ENCODE data around the gene BRCC3. TPM values are rescaled to one million over a fixed set of nuclear protein-coding genes. Genes with fewer than 3 reads are reported as not detected.
A peak's percentile ranks its signal among the peaks of the same experiment; 100 is the strongest.
"Not testable (repeated sequence)": the region's sequence is repeated elsewhere in the genome, so short reads cannot be mapped to it uniquely, and the experiment has no call there.

BRCC3 gene
- total RNA-seq, 3 donors from 2014 or later (not counting 1 experiment from before 2014, with no cell fraction given) = 15.0 to 20.8 (median 17.9) TPM

- intact Hi-C loops (cut with micrococcal nuclease) = no loop called here
- Histone ChIP-seq H3K4me3 (ENCODE audit: low read length) (no peak overlapping the region), H3K27ac (ENCODE audit: low read length) (no peak overlapping the region), H3K27me3 (ENCODE audit: control insufficient read depth, insufficient read depth, low read length) (no peaks in the 10 kb centered on the region), H3K36me3 (ENCODE audit: control insufficient read depth, insufficient read depth, low read length) (no peaks in the 10 kb centered on the region), H3K9me3 (ENCODE audit: control insufficient read depth, insufficient read depth, low read length) (no peaks in the 10 kb centered on the region), H3K4me1 (ENCODE audit: control insufficient read depth, insufficient read depth, low read length) (no peaks in the 10 kb centered on the region)
- no peak for ATAC-seq
- Mint-ChIP-seq H3K9me3 (peaks cover 4 to 9% of the 10 kb centered on the region in 2 donors), H3K27me3 (ENCODE audit: low read depth in 2 of 2) (peaks cover 3 to 27% of the 10 kb centered on the region in 2 donors), H3K4me3 (no peak overlapping the region), H3K36me3 (peaks cover 3% of the 10 kb centered on the region), H3K27ac (no peak overlapping the region), H3K4me1 (no peaks in the 10 kb centered on the region)
- no peak for DNase-seq
- WGBS (ENCODE audit: insufficient coverage) = 100% methylated on average over 3 of the region's 4 CpGs
- TF ChIP-seq, protein P1, sequence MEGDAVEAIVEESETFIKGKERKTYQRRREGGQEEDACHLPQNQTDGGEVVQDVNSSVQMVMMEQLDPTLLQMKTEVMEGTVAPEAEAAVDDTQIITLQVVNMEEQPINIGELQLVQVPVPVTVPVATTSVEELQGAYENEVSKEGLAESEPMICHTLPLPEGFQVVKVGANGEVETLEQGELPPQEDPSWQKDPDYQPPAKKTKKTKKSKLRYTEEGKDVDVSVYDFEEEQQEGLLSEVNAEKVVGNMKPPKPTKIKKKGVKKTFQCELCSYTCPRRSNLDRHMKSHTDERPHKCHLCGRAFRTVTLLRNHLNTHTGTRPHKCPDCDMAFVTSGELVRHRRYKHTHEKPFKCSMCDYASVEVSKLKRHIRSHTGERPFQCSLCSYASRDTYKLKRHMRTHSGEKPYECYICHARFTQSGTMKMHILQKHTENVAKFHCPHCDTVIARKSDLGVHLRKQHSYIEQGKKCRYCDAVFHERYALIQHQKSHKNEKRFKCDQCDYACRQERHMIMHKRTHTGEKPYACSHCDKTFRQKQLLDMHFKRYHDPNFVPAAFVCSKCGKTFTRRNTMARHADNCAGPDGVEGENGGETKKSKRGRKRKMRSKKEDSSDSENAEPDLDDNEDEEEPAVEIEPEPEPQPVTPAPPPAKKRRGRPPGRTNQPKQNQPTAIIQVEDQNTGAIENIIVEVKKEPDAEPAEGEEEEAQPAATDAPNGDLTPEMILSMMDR (IDR thresholded peaks at IDR 0.05) = no peak
Observed at GRCh38 chrX:155134255-155134654, 62.9 kb downstream of the BRCC3 start.

- Histone ChIP-seq H3K27me3 (ENCODE audit: control insufficient read depth, insufficient read depth, low read length) (no peaks in the 10 kb centered on the region), H3K4me1 (ENCODE audit: control insufficient read depth, insufficient read depth, low read length) (no peaks in the 10 kb centered on the region), H3K9me3 (ENCODE audit: control insufficient read depth, insufficient read depth, low read length) (no peaks in the 10 kb centered on the region), H3K4me3 (ENCODE audit: low read length) (no peak overlapping the region), H3K27ac (ENCODE audit: low read length) (no peak overlapping the region), H3K36me3 (ENCODE audit: control insufficient read depth, insufficient read depth, low read length) (no peaks in the 10 kb centered on the region)
- TF ChIP-seq, protein P1 (IDR thresholded peaks at IDR 0.05) = no peak
- H3K4me3 Mint-ChIP-seq = no peak overlapping the region
- H3K9me3 Mint-ChIP-seq = no peaks in the 10 kb centered on the region
- intact Hi-C loops (cut with micrococcal nuclease) = no loop called here
- no peak overlapping the region for H3K27ac Mint-ChIP-seq
- ATAC-seq (no peak), DNase-seq (peak in 1 of 2 donors; percentile 1)
- no peaks in the 10 kb centered on the region for H3K36me3 Mint-ChIP-seq
- WGBS (ENCODE audit: insufficient coverage) = 70% methylated on average over 4 of the region's 6 CpGs
- H3K4me1 Mint-ChIP-seq = no peaks in the 10 kb centered on the region
- H3K27me3 Mint-ChIP-seq (ENCODE audit: low read depth in 2 of 2) = peaks cover 3 to 25% of the 10 kb centered on the region in 2 donors
Observed at GRCh38 chrX:155143959-155144548, 72.7 kb downstream of the BRCC3 start.

DNA sequence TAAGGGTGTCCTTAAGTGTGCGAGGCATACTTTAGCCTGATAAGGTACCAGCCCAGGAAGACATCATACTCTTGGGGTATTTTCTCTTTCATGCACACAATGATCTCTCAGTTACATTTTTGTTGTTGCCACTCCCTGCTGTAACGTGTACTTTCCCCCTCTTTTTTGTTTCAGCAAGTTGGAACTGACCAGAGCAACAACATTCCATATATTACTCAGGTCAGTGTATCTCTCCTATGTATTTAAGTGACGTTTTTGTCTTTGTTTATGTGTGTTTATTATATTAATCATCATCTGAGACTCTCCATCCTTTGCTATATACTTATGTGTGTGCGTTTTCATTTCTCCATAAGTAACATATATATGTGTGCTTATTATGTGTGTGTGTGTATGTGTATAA lies 73.6 kb downstream of the BRCC3 start:
- WGBS (ENCODE audit: insufficient coverage) = no CpG with 5 or more reads among the region's 4 CpGs
- no peak for ATAC-seq
- no peaks in the 10 kb centered on the region for H3K9me3 ChIP-seq (ENCODE audit: control insufficient read depth, insufficient read depth, low read length)
- no peaks in the 10 kb centered on the region for H3K36me3 ChIP-seq (ENCODE audit: control insufficient read depth, insufficient read depth, low read length)
- Mint-ChIP-seq H3K9me3 (no peaks in the 10 kb centered on the region), H3K4me1 (no peaks in the 10 kb centered on the region), H3K36me3 (no peaks in the 10 kb centered on the region), H3K4me3 (no peak overlapping the region), H3K27ac (no peak overlapping the region), H3K27me3 (ENCODE audit: low read depth in 2 of 2) (peaks cover 3 to 17% of the 10 kb centered on the region in 2 donors)
- no peak overlapping the region for H3K27ac ChIP-seq (ENCODE audit: low read length)
- TF ChIP-seq, protein P1 (IDR thresholded peaks at IDR 0.05) = no peak
- no peak overlapping the region for H3K4me3 ChIP-seq (ENCODE audit: low read length)
- no peaks in the 10 kb centered on the region for H3K4me1 ChIP-seq (ENCODE audit: control insufficient read depth, insufficient read depth, low read length)
- no peak for DNase-seq
- no peaks in the 10 kb centered on the region for H3K27me3 ChIP-seq (ENCODE audit: control insufficient read depth, insufficient read depth, low read length)
- intact Hi-C loops (cut with micrococcal nuclease) = no loop called here

DNA sequence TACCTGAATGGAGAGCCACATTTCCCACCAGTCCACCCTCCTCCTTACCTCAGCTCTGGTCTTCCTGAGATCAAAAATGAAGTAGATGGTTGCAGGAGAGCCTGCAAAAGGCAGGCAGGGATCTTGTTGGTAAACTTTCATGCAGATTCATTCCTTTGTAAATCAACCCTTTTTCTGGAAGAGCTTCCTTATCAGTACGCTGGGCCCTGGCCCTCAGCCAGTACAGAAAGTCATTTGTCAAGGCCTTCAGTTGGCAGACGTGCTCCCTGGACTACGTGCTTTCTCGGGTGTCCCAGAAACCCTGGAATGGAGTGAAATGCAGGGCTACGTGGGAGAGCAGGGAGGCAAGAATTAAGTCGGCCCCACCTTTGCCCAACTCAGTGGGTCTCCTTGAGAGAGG lies 76.3 kb downstream of the BRCC3 start:
- intact Hi-C loops (cut with micrococcal nuclease); H3K4me3 ChIP-seq (ENCODE audit: low read length); H3K27ac ChIP-seq (ENCODE audit: low read length); H3K4me1 ChIP-seq (ENCODE audit: control insufficient read depth, insufficient read depth, low read length); H3K9me3 ChIP-seq (ENCODE audit: control insufficient read depth, insufficient read depth, low read length); H3K4me3 Mint-ChIP-seq; H3K27ac Mint-ChIP-seq; H3K36me3 Mint-ChIP-seq; H3K36me3 ChIP-seq (ENCODE audit: control insufficient read depth, insufficient read depth, low read length); H3K9me3 Mint-ChIP-seq; DNase-seq; H3K27me3 ChIP-seq (ENCODE audit: control insufficient read depth, insufficient read depth, low read length); ATAC-seq; H3K4me1 Mint-ChIP-seq: not testable (repeated sequence)
- WGBS (ENCODE audit: insufficient coverage) = no CpG with 5 or more reads among the region's 6 CpGs
- H3K27me3 Mint-ChIP-seq (ENCODE audit: low read depth in 2 of 2) = peaks cover 3 to 15% of the 10 kb centered on the region in 2 donors

DNA sequence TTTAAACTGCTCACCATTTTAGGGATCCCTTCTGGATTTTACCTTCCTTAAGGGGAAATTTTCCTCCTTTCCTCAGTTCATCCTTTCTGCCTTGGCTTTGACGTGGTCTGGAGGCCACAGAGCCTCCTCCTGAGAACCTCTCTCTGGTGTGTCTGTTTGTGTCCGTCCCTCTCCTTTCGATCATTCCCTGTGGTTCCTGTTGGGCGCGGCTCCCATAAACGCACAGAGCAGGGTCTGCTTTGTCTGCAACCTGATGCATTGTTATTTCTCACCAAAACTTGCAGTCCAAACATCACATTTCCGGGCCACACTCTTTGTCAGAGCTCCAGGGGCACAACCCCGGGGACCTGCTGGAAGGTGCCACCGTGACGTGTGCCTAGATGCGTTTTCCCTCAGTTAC lies 76.9 kb downstream of the BRCC3 start:
- DNase-seq; H3K9me3 ChIP-seq (ENCODE audit: control insufficient read depth, insufficient read depth, low read length); H3K36me3 Mint-ChIP-seq; H3K27me3 ChIP-seq (ENCODE audit: control insufficient read depth, insufficient read depth, low read length); H3K27ac Mint-ChIP-seq; H3K36me3 ChIP-seq (ENCODE audit: control insufficient read depth, insufficient read depth, low read length); intact Hi-C loops (cut with micrococcal nuclease); H3K4me1 Mint-ChIP-seq; H3K4me3 ChIP-seq (ENCODE audit: low read length); ATAC-seq; H3K9me3 Mint-ChIP-seq; H3K4me1 ChIP-seq (ENCODE audit: control insufficient read depth, insufficient read depth, low read length); H3K27ac ChIP-seq (ENCODE audit: low read length); H3K4me3 Mint-ChIP-seq: not testable (repeated sequence)
- H3K27me3 Mint-ChIP-seq (ENCODE audit: low read depth in 2 of 2) = peaks cover 3 to 15% of the 10 kb centered on the region in 2 donors
- no CpG with 5 or more reads among the region's 11 CpGs for WGBS (ENCODE audit: insufficient coverage)
